HG03565 (cell line): ENCODE measurements around the gene SHISA9.

ENCODE experiments used
- ATAC-seq: cut with Tn5 transposase; IDR thresholded peaks from one replicate; pipeline ENCODE4 v1.9.1; 2021; ENCODE audit warnings: mild to moderate bottlenecking, moderate library complexity; ENCODE audit not compliant: unreplicated experiment

SHISA9 gene

GRCh38 chr16:13244770-13245169 lies 343.4 kb downstream of the SHISA9 start:
- ATAC-seq, result no peak

DNA sequence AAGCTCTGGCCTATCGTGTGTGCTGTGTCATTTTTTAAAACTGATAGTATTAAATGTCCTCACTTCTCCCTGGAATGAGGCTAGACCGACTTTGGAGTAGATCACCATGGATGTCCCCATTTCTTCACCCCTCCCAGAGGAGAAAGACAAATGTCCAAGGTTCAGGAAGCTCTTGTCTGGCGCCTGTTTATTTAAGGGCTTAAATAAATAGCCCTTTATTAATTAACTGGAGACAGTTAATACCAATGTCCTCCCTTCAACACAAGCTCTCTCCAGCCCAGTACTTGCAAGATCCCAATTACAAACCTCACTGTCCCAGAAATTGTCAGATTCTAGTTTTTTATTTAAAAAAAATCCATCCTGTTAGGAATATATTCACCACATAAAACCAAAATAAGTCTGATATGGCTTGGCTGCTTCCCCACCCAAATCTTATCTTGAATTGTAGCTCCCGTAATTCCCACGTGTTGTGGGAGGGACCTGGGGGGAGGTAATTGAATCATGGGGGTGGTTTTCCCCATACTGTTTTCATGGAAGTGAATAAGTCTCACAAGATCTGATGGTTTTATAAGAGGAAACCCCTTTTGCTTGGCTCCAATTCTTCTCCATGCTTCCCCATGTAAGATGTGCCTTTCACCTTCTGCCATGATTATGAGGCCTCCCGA lies 344.4 kb downstream of the SHISA9 start:
- no peak for ATAC-seq

DNA sequence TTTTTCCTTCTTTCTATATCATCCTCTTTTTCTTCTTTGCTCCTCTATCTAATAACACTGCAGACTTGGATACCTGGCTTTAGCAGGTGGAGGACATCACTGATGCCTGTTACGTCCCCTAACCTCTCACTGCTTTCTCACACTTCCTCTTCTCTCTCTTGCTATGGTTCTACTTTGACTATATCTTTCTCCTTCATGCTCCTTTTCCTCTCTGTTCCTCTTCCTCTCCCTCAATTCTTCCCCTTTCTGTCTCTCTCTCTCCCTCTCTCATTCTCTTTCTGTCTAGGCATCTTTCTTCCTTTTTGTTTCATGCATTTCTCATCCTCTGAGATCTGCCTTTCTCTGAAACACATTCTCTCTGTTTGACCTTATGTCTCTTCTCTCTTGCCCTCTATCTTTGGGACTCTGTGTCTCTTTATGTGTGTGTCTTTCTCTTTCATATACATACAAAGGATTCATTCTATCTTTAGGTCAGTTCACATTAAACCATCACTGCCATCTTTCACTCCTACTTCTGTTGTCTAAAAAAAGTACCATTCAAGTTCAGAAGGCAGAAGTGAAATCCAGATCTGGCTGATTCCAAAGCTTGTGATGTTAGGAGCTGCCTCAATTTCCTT lies 353.7 kb downstream of the SHISA9 start:
- ATAC-seq, result no peak

DNA sequence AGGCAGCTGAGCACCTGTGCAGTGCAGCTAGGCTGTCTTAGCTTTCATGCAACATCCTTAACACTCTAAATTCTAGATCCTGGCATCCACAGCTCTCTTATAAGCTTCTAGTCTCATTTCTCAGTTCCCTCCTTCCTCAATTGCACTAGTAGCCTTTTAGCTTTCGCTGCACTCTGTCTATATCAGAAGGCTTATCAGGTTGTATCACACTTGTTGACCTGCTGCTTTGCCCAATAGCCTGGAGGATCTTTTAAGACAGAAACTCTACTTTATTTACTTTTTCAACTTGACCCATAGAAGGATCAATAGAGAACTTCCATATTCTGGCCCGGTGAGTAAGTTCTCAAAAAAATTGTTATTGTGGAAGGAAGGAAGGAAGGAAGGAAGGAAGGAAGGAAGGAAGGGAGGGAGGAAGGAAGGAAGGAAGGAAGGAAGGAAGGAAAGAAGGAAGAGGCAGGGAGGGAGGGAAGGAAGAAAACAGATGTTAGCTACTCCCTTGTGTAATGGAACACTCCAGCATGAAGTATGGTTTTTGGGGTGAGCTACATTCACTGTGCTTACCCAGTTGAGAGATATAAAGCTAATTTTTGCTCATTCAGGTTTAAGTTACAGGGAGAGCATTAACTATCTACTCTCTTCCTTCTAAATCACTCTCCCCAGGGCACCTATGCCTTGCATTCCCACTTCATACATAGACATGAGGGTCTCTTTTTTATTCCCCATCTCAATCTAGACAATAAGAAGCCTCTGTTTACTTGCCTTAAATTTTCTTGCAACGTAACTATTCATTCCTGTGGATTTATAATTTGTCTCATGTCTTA lies 361.1 kb downstream of the SHISA9 start:
- ATAC-seq, result no peak

GRCh38 chr16:13264749-13265552 lies 363.6 kb downstream of the SHISA9 start:
- ATAC-seq, result no peak

DNA sequence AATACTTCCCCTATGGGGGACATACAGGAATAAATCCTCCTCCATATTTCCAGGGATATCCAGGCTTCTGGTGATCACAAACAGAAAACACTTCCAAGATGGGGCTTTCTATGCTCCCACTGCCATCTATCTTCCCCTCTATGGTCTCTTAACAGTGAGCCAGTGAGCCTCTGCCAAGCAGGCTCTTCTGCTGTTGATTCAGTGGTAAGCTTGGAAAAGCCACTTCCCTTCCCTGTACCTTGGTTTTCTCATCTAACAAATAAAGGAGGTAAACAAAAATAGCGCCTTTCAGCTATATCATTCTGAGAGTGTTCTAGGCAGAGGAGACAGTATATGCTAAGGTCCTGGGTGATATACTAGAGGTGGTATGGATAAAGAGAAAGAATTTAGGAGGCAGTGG lies 368.0 kb downstream of the SHISA9 start:
- ATAC-seq, result no peak

- no peak for ATAC-seq
Observed at GRCh38 chr16:13269905-13270528, 368.6 kb downstream of the SHISA9 start.

GRCh38 chr16:13270602-13271001 lies 369.2 kb downstream of the SHISA9 start:
- no peak for ATAC-seq

DNA sequence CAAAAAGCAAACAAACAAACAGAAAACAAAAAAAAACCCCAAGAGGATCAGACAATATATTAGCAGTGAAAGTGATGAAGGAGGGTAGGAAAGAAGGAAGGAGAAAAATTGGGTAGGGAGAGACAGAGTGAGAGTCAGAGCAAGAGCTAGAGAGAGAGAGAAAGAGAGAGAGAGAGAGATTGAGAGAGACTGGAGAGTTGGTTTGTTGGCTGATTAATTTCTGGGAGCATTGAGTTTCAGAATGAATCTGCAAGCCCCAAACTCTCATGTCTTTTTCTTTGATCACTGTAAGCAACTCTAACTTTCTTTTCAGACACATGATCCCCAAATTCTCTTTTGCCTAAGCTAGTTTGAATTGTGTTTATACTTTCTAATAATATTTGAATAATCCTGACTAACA lies 388.1 kb downstream of the SHISA9 start:
- no peak for ATAC-seq
